ENCODE measurements around the gene KRTAP29-1.

Gene KRTAP29-1

GRCh38 chr17:41327411-41328120, 24.9 kb upstream of the KRTAP29-1 start:
- no peak for DNase-seq

DNA sequence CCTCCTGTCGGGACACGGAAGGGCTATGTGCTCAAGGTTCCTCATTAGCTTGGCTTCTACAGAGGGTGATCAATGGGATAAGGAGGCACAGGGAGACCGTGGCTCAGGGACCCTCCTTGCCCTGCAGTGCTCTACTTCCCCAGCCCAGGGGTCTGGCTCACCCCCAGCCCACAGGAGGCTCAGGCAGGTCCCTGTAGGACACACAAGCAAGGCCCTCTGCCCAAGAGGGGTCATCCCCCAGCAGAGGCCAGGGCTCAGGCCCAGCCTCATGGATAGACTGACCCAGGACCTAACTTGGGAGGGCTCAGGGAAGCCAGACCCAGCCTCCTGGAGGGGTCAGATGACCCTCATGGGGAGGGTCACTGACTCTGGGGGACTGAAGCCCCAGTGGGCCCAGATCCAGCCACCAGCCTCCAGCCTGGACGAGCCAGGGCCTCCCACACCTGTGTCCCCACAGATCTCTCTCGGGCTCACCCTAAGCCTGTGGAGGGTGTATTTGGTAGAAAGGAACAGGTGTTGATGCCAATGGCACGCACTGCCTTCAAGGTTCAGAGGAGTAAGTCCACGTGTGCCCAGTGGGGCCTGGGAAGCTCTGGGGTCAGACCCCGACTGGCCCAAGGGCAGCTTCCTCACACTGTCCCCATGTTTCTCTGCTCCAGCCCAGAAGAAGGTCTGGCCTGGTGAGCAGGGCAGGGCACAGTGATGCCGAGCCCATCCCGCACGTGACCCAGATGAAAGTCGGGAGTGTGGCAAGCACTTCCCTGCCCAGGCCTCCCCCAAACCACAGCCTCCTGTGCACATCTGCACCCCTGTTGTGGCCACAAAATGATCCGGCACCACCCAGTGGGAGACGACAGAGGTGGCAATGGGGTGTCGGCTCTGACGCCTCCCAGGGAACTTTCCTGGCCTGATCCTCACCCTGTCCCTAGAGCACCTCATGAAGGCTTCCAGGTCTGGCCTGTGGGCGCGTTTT, 23.8 kb upstream of the KRTAP29-1 start:
- no peak for DNase-seq

DNA sequence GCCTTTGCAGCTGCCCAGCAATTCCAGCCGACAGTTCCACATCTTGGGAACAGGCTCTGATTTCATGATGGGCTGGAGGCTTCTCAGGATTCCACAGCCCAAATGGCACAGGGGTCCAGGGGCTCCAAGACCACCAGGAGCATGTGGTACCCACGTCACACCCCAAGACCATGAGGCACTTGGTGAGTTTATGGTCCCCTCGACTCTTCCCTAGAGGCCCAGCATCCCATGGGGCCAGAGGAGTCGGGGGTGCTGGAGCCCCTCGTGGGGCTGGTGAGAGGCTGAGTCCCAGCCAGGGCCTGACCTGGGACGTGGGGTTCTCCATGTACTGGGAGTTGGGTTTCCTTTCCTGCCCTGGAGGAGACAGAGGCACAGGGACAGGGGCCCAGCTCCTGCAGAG, 23.0 kb upstream of the KRTAP29-1 start:
- no peak for DNase-seq

DNA sequence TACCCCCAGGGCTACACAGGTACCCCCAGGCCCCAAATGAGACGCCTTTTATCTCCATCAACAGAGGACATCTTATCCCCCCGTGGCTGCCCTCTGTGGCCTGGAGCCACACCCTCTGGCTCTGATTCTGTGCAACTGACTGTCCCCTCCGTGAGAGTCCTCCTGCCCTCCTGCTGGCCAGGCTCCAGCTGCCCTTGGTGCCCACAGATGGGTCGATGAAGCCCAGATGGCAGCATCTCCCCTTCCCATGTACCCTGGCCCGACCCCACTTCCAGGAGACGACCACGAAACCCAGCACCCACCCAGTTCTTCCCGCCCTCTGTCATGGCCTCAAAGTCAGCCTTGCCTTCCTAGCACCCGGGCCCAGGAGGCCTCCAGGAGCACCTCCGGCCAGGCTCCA, 22.5 kb upstream of the KRTAP29-1 start:
- DNase-seq = no peak

DNA sequence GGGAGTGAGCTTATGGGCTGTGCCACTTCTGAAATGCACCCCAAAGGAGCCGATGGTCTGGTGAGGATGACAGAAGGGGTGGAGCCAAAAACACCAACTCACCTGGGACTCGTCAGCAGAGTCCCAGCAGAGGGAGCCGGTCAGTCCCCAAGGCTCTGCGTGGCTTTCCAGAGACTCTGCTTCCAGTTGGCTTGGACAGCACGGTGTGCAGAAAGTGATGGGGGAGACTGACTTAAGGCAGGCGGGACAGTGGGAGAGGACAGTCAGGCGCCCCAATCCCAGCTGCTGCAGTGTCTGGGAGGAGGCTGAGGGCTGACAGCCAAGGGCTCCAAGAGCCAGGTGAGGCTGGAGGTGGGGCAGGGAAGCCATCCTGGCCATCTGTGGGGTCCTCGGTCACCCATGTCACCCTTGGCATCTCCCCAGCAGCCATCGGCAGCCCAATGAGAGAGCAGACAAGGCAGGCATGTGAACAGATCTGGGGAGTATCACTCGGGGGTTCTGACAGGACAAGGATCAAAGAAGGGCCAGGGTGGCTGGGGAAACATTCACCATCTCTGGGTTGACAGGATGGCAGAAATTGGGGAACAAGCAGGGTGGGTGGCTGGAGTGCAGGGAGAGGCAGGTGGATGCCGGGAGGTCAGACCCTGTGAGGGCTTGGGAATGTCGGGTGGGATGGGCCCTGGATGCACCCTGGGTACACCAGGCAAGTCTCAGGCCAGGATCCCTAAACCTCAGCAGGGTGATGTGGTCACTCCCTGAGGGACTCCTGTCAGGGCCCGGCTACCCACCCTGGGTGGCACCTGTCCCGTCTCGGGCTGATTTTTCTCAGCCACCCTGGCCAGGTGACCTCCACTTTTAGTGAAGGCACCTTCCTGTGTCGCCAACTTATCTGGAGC, 21.8 kb upstream of the KRTAP29-1 start:
- DNase-seq = no peak

DNA sequence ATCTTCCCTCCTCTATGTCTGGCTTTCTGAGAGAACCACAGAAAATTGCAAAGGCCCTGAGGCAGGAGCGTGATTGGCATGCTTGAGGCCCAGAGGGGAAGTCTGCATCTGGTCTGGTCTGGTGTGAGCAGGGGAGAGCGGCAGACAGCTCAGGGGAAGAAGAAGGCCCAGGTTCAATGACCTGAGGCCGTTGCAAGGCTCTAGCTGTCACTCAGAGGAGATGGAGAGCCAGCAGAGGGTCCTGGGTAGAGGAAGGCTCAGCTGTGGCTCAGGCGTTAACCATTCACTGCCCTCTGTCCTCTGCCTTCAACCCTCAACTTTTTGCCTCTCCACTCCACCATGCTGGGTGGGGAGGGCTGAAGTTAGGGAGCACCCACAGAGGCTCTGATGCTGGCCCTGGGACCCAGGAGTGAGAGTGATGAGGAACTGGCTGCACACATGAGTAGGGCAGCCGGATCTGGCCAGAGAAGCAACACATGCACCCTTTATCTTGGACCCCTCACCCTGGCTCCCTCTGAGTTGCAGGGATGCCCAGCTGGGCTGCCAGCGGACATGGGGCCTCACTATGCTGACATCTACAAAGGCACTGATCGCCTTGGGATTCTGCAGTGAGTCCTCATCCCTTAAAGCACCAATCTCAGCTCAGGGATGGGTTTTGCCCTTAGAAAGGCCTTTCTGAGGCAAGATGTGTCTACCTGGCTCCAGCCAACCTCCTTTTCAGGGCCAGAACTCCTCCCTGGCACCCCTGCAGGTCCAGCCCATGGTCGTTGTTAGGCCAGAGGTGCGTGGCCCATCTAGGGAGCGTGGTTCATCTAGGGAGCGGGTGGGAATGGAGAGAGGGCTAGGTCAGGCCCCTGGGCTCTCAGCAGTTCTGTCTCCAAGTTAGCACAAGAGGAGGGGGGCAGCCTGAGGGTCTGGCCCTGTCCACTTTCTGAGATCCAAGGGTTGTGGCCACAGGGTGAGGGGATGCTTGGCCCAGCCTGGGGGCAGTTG, 20.5 kb upstream of the KRTAP29-1 start:
- no peak for DNase-seq

- DNase-seq = no peak
Measured at GRCh38 chr17:41322094-41322902, 19.6 kb upstream of the KRTAP29-1 start.

- no peak for DNase-seq
Measured at GRCh38 chr17:41318231-41318630, 15.6 kb upstream of the KRTAP29-1 start.

DNA sequence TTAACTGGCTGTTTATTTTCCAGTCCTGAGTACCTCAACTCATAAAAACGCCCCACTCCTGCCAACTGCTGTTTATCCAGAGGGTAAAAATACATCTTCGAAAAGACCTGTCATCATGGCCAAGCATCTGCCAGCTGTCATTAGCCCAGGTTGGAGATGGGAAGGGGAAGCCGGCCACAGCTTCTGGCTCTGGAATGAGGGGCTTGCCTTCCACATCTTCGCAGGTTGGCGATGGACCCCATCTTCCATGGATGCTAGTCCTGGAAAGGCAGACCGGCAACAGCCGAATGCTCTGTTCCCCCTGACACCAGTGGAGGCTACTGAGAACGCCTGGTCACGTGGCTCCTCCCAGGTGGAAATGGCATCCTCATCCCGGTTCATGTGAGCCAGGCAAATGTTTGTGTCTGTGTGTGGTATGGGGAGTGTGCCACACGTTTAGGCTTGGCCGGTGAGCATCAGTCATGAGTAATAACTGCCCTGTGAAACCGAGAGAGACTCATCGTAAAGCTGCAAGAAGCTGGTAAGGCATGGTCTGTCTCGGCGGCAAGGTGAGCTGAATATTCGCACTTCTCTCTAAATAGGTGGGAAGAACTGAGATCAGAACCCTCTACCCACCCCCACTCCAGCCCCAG, 13.3 kb upstream of the KRTAP29-1 start:
- DNase-seq = no peak

DNA sequence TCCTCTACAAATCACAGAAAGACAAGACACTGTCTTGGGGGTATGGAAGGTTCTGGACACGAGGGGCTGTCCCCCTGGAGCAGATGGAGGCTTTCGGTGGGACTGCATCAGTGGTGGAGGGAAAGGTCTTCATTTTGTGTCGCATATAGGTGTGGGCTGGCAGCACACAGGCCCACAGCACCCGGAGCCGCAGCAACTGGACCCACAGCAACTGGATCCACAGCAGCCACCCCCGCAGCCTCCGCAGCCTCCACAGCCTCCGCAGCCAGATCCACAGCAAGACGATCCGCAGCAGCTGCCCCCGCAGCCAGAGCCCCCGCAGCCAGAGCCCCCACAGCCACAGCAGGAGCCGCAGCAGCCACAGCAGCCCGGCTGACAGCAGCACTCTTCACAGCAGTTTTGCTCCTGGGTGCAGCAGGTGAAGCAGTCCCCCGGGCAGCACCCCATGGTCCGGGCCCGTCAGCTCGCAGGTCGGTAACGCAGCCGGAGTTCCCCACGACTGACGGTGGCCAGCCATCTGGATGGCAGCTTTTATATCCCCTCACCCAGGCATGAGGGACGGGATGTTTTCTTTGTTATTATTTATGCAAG, 12.6 kb upstream of the KRTAP29-1 start, which contains the start of gene KRTAP17-1:
Gene KRTAP17-1 (minus strand): TSS at position 507 of the 591 bp plus-strand sequence. CDS start 60 bp downstream, at position 447.
- no peak for DNase-seq

- DNase-seq = no peak
Measured at GRCh38 chr17:41311111-41311510, 8.5 kb upstream of the KRTAP29-1 start.

DNA sequence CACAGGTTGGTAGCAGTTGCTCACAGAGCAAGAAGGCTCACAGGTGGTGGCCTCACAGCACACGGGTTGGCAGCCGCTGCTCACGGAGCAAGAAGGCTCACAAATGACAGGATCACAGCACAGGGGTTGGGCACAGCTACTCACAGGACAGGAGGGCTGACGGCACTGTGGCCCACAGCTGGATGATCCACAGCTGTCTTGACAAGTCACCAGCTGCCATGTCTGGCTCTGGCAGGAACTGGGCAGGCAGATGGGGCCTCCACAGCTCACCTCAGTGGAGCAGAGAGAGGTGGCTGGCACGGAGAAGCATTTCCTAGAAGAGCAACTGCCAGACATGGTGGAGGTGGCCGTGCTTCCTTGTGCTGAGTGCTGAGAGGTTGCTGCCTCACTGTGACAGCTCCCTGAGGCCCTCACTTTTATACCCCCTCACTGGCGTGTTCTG, 6.3 kb upstream of the KRTAP29-1 start, which contains the start of gene KRTAP16-1:
Gene KRTAP16-1 (minus strand): TSS at position 392 of the 442 bp plus-strand sequence. CDS start 56 bp downstream, at position 336.
- DNase-seq = no peak

DNA sequence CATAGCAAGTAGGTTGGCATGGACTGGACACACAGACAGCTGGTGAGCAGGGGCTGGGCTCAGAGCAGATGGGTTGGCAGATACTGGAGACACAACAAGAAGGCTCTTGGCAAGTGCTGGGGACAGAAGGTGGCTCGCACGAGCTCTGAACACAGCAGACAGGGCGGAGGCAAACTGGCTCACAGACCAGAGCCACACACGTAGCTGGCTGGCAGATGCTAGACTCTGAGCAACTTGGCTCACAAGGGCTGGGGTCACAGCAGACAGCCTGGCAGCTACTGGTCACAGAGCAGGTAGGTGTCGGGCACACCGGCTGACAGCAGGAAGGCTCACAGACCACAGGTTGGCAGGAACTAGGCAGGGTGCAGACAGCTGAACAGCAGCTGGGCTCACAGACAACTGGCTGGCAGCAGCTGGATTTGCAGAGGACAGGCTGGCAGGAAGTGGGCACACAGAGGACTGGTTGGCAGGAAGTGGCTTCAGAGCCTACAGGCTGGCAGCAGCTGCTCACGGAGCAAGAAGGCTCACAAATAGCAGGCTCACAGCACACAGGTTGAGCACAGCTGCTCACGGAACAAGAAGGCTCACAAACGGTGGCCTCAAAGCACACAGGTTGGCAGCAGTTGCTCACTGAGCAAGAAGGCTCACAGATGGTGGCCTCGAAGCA, 5.7 kb upstream of the KRTAP29-1 start:
- DNase-seq = peak; percentile 37

GRCh38 chr17:41307647-41308046, 5.0 kb upstream of the KRTAP29-1 start:
- no peak for DNase-seq

GRCh38 chr17:41304091-41304490, 1.4 kb upstream of the KRTAP29-1 start:
- DNase-seq = no peak

- DNase-seq = no peak
Measured at GRCh38 chr17:41302981-41303380, 330 bp upstream of the KRTAP29-1 start.

GRCh38 chr17:41301204-41301790, 1.4 kb downstream of the KRTAP29-1 start:
- no peak for DNase-seq

GRCh38 chr17:41298458-41299135, 4.1 kb downstream of the KRTAP29-1 start:
- DNase-seq = no peak

Measured in NK-92 treated with Interleukin-12 subunit alpha and Interleukin-12 subunit beta, amount 100 ng/mL, for 24 hours (cell line).